Panc1 (cell line): ENCODE results near the gene SCN8A.

Experiments used
- CTCF ChIP-seq: fragments of 450-650 bp; IDR thresholded peaks from 2 replicates; pipeline ENCODE4 v1.5.1; 2017; ENCODE audit warnings: mild to moderate bottlenecking
- POLR2AphosphoS5 ChIP-seq: IDR thresholded peaks from 2 replicates; pipeline ENCODE4 v1.6.1; 2012; ENCODE audit warnings: mild to moderate bottlenecking, low read depth, low read length, moderate library complexity
- REST ChIP-seq, 2 experiments: IDR thresholded peaks; 2 replicates each; pipeline ENCODE4 v1.6.1; 2011 to 2012; ENCODE audit warnings: low read depth in 2 of 2, control low read depth in 1 of 2, low read length in 1 of 2, mild to moderate bottlenecking in 1 of 2, moderate library complexity in 1 of 2; ENCODE audit not compliant: insufficient read depth in 1 of 2
- SIN3A ChIP-seq: IDR thresholded peaks from 2 replicates; pipeline ENCODE4 v1.6.1; 2012; ENCODE audit warnings: low read depth, mild to moderate bottlenecking, low read length, moderate library complexity, borderline replicate concordance; ENCODE audit not compliant: insufficient read depth

GRCh38 chr12:51689983-51690382 lies 99.0 kb downstream of the SCN8A start:
- TF ChIP-seq POLR2AphosphoS5 (no peak), CTCF (no peak), REST (IDR thresholded peaks at IDR 0.05; ENCODE audit: insufficient read depth in 1 of 2, low read depth in 2 of 2, low read length in 1 of 2) (no peak), SIN3A (no peak)
